Measurements from ENCODE around the gene HS6ST3.
A peak's percentile ranks its signal among the peaks of the same experiment; 100 is the strongest.
"Not testable (repeated sequence)": the region's sequence is repeated elsewhere in the genome, so short reads cannot be mapped to it uniquely, and the experiment has no call there.

The HS6ST3 gene

DNA sequence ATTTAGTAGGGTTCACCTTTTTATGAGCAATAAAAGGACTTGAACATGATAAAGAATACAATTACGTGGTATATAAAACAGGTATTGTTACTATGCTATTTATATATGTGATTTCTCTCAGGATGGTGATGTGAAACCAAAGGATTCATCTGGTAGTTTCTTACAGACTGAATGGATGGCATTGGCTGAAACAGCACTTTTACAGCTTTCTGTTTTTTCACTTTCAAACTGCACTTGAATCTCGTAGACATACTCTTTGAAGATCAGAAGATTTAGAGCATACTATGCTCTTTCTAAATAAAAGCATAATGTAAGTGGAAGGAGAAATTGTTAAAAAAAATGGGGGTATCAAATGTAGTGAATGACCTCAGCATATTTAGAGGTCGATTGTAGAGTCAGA, 354.8 kb downstream of the HS6ST3 start:
- DNase-seq (ENCODE audit: low spot score): no peak

DNA sequence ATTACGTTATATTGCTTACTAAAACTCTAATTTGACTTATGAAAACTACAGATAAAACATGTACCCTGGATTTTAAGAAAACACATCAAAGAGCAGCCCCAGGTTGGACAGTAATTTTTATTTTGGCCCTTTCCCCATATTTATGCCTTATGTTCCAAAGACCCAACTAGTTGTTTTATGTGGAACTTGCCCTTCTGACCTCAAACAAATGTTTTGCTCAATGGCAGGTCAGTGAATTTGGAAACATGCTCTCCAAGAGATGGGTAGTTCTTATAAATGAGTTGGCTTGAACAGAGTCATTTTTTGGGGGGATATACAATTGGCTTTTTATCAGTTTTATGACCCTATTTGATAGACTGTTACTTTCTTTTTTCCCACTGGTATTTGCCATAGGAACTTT, 360.0 kb downstream of the HS6ST3 start:
- DNase-seq (ENCODE audit: low spot score): no peak

DNA sequence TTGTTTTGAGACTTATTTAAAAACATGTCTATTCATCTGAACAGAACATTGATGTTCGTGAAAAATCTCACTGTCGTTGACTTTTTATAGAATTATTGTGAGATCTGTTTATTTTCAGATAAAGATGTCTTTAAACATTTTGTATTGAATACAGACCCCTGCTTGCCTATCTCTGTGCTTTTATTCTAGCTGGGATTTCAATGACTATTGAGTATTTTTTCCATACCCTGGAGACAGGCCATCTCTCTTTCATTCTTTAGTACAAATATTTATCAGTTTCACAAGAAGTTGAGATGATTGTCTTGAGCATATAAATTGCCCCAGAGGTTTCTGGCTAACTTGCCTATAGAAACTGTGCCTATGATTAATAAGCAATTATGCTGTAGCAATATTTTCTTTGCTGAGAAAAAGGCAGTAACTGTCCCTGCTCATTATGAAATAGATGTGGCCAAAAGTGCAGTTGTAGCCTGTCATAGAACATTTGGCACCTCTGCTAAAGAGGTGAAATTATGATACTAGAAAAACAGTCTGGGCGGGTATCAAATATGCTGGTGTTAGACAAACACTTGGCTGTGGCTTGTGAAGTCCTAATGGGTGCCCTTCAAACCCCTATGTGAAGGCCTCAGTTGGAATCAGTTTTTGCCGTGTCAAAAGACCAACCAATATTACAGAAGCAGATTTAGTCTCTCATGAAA, 360.6 kb downstream of the HS6ST3 start:
- no peak for DNase-seq (ENCODE audit: low spot score)

DNA sequence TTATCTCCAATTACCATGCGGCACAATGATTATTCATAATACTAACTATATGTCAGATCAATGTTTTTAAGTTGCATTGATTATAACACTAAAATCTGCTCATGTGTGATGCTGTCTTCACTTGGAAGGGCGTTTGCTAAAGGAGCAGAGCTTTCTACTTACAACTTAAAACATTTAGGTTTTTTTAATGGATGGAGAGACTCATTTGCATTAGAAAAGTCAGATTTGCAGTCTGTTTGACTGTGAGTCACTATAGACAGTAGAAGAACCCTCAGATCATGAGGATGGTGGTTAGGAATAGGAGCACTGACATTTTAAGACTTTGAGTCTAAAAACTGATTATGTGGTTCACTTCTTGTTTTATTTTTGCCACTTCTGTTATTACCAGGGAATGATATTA, 364.6 kb downstream of the HS6ST3 start:
- DNase-seq (ENCODE audit: low spot score): no peak

DNA sequence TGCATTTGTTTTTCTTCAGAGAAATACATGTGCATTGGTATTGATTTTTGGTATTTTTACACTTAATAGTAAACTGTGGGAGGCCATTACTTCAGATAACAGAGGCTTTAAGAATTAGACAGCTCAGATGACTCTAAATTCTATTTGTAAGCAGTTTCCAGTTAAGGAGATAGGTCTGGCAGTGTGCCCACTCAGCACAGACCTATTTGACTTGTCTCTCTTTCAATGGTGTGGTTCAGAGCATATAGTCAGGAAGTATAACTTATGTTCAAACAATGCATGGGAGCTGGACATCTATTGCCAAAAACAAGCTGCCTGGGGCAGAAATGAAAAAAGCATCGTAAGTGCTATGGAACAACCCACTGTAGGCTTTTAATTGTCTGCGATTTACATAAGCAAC, 370.7 kb downstream of the HS6ST3 start:
- no peak for DNase-seq (ENCODE audit: low spot score)

DNA sequence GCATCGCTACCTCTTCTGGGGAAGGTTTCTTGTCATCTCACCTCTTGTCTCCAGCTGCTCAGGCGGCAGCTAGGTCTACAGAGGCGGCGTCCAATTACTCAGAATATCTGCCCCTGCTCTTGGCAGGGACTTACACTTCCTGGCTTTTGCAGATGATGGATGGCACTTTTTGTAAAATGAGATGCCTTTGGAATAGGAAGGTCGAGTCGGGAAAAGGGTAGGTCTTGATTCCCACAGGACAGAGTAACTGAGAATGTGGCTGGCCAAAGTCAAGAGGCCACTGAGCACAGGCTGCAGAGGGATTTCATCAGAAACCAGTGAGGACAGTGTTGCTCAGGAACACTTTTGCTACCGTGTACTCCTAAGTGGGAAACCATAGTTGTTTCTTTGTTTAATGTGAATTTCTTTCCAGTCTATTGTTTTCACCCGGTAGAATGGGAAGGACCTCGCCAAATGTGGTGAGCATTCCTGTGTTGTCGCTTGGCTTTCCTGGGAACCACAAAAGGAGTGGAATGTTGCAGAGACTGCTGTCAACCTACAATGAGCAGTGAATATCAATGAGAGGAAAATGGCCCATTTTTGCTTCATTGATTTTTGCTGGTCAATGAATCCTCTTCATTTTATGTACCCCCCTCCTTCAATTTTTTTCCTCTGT, 383.7 kb downstream of the HS6ST3 start:
- no peak for DNase-seq (ENCODE audit: low spot score)

DNA sequence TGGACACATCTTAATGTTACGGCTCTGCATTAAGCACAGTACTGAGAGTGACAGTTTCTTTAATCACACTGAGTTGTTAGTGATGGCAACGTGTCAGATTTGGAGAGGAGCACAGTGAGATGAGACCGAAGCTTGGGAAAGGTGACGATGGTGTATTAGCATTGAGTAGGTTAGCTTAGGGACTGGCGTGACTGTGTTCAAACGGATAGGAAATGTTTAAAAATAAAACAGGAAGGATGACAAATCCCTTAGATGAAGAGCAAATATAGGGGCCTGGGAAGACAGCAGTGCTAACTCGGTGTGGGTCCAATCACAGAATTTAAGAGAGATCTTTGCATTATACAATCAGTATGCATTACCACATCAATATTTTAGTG, 384.3 kb downstream of the HS6ST3 start:
- no peak for DNase-seq (ENCODE audit: low spot score)

DNA sequence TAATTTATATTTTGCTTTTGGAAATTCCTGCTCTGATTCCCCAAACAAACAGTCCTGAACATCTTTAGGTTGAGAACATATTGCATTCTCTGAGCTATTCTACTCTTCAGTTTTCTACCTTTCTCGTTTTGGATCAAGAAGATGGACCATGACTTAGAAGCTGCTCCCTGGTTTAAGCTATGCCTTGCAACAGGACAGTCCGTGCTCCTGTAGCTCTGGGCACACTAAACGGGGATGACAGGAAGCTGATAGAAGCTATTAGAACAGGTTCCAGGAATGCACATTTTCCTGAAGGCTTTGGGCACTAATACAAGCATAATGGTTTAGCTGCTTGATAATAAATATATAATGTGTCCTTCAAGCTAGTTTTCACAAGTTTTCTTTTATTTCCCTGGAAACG, 385.2 kb downstream of the HS6ST3 start:
- DNase-seq (ENCODE audit: low spot score): no peak

DNA sequence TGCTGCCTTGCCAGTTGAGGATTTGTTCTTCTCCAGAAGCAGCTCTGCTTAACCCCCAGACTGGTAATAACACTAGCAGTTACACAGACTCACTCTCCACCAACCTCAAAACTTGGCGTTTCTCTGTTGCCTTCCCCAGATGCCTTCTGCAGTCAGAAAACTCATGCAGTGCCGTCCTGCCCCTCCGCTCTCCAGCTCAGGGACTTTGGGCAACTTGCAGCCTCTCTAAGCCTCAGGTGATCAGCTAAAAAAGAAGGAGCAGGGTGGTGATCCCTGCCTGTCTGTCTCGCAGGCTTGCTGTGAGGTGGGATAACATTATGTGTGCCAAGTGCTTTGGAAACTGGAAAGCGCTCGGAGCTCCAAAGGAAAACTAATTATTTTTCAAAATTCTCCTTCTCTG, 391.6 kb downstream of the HS6ST3 start:
- DNase-seq (ENCODE audit: low spot score): no peak

DNA sequence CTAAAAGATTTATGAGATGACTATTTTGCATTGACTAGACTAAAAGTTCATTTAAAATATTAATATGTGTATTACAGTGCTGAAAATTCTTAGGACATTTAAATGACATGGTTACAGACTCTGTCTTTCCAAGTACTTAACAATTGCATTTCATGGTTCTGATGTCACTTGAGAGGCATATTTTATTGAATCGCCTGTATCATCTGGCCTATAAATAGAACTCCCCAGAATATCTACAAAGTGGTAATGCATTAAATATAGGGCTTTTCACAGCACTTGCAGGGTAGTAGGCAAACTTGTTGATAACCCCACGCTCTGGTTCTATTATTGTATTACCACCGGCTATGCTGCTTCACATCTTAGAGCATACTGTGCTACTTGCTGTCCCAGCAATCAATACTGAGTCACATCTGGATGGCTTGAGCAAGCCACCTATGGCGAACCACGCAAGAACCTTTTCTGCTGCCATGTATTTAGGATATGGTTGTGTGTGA, 400.6 kb downstream of the HS6ST3 start:
- DNase-seq (ENCODE audit: low spot score): no peak

DNA sequence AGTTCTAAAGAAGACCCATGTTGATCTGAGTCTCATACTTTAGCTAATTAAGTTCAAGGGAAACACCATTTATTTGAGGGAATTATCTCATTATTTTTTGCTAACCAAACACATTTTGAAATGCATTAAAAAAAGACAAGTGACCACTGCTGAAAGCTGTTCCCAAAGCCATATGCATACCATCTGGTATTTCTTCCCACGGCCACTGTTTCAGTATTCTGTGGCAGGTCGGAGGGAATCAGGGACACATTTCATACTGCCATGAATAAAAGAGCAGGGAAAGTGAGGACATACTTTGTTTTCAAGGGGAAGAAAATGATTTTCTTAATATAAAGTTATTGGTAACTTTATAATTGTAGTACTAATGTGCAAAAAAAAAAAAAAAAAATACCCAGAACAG, 401.2 kb downstream of the HS6ST3 start:
- no peak for DNase-seq (ENCODE audit: low spot score)

DNA sequence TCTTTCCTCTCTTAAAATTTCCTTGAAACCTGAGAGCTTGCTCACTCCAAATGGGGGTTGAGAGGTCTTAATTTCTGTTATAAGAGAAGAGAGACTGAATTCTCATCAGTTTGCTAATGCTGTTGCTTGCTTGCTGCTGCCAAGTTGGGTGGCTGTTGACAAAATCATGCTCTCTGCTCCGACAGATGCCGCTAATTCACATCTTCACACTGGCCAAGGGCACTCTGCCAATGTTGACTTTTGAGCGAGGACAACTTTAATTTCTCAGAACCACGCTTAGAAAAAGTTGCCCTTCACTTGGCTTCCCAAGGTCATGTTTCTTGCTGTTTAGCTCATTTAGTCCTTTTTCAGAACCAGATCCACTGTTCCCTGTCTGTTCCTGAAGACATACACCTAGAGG, 402.9 kb downstream of the HS6ST3 start:
- DNase-seq (ENCODE audit: low spot score): no peak

DNA sequence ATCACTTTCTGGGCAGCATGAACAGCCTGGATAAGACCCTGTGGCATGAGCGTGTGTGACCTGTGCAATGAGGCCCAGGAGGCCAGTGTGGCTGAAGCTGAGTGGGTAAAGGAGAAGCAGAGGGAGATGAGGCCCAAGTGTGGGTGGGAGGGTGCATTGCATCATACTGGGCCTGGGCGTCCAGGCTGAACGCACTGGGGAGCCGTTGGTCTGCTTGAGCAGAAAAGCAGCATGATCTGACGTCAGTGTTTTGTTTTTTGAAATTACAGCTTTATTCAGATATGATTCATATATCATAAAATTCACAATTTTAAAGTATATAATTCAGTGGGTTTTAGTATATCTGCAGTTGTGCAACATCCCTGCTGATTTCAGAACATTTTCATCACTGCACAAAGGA, 409.7 kb downstream of the HS6ST3 start:
- no peak for DNase-seq (ENCODE audit: low spot score)

DNA sequence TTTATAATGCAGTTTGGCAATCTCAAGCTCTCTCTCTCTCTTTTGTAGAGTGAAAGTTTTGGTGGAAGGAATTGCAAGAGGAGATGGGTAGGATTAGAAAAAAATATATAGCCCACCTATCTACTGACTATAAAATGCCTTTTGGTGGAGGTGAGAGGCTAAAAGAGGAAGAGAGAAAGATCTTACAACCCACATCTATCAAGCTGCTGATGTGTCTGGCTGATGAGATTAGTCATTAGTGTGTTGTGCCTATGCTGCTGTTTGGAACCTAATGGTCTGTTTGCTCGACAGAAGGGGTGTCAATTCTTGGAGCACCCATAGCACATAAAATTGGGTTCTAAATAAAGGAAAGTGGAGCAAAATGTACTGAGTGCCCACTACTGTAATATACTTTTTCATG, 411.0 kb downstream of the HS6ST3 start:
- no peak for DNase-seq (ENCODE audit: low spot score)

DNA sequence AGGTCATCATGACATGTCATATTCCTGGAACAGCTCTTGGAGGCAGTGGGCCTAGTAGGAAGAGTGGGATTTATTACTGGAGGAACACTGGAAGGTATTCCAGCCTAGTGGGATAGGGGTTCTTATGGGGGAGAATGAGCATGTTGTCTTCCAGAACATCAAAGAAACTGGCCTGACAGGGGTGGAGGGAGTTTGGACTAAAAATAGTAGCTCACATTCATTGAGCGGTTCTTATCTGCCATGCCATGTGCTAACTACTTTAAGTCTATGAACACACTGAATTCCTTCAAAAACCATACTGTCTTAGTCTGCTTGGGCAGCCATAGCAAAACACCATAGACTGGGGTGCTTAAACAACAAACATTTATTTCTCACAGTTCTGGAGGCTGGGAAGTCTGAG, 413.6 kb downstream of the HS6ST3 start:
- DNase-seq (ENCODE audit: low spot score): no peak

DNA sequence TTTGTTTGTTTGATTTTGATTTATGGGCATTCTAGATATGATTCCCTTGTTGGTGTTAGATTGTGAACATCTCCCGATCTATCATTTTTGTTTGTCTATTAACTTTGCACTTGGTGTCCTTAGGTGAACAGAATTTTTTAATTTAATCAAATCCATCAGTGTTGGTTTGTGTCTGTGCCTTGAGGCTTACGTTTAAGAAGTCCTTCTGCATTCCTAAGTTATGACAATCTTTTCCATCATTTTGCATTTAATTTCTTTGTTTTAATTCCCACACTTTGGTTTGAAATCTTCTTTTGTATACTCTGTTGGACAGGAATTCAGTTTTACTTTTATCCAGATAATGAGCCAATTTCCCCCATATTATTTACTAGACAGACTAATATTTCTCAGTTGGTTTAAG, 421.7 kb downstream of the HS6ST3 start:
- DNase-seq (ENCODE audit: low spot score): no peak

DNA sequence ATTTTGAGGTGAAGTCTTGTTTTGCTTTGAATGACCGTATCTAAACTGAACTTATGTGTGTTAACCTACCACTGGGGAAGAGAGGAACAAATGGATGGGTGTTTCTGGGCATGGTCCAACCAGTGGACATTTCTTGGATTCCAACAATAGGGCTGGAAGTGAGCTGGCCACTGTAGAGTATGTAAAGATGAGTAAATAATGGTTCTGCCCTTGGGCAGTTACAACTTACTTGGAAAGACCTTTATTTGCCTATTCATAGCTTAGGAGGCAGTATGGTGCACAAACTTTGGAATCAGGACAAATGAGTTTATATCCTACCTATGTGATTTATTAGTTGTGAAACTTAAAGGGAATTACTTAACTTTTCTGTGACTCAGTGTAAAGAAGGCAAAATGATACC, 429.5 kb downstream of the HS6ST3 start:
- no peak for DNase-seq (ENCODE audit: low spot score)

DNA sequence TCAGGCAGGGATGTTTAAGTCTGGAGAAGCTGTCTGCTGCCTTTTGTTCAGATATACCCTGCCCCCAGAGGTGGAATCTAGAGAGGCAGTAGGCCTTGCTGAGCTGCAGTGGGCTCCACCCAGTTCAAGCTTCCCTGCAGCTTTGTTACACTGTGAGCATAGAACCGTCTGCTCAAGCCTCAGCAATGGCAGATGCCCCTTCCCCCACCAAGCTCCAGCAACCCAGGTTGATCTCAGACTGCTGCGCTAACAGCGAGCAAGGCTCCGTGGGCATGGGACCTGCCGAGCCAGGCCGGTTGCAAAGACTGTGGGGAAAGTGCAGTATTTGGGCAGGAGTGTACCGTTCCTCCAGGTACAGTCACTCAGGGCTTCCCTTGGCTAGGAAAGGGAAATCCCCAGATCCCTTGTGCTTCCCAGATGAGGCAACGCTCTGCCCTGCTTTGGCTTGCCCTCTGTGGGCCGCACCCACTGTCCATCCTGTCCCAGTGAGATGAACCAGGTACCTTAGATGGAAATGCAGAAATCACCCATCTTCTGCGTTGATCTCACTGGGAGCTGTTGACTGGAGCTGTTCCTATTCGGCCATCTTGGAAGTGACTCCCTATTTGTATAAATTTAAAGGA, 434.6 kb downstream of the HS6ST3 start:
- DNase-seq (ENCODE audit: low spot score): not testable (repeated sequence)

DNA sequence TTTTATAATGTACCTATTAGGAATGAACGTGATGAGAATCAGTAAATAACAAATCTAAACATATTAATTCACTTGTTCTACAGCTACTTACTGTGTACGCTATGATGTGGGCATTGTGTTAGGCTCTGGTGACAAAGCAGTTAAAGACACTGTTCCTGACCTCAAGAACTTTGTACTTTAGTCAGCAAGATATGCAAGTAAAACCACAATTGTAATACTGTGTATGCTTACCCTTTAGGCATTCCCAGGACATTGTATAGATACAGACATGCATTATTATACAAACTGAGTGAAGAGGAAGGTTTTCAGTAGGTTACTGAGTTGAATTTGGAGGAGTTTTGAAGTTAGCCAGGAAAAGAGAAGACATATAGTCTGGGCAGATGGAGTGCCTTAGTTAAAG, 435.8 kb downstream of the HS6ST3 start:
- peak; percentile 0 for DNase-seq (ENCODE audit: low spot score)

DNA sequence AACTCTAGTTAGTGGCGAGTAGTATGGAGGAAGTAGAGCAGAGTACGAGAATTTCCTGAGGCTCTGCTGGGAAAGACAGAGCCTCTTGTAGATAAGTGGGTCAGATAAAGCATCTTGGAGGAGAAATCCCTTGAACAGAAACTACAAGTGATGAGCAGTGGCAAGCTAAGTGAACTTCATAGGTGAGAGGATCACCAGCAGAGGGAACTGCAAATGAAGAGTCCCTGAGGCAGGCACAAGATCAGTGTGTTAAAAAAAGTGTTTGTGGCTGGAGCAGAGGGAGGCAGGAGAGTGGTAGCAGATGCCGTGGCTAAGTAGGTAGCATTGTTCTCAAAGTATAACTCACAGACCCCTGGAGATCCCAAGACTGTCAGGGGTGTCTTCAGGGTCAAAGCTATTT, 437.6 kb downstream of the HS6ST3 start:
- DNase-seq (ENCODE audit: low spot score): no peak

DNA sequence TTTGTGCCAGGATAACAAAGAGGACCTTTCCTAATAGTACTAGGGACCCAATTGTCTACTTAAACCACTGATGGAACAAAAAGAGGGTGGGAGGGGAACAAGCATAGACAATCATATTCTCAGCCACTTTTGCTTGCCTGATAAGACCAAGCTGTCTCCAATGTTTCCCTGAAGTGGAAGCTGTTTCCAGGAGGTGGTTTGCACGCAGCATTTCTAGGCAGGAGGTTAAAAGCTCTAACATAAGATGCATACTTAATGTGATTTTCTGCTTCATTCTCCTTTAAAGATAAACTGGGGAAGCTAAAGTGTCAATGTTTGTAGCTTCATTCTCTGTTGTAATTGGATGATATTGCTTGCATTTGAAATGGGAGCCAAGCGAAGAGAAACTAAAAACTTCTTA, 442.9 kb downstream of the HS6ST3 start:
- DNase-seq (ENCODE audit: low spot score): no peak

DNA sequence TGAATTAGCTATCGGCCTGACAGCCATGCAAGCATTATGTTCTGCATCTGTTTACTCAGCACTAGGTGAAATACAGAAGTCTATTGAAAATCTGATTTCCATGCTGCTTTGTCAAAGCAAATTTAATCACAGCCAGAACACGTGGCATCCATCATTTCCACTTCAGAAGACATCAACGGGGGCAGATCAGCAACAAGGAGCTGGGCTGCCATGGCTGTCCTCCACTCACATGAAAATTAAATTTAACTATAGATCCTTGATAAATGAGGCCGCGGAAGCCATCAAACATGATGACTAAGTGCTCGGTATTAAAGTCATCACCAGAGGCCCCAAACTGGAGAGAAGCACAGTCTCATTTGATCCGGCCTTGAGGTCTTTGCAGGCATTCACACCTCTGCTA, 443.5 kb downstream of the HS6ST3 start:
- DNase-seq (ENCODE audit: low spot score): no peak

DNA sequence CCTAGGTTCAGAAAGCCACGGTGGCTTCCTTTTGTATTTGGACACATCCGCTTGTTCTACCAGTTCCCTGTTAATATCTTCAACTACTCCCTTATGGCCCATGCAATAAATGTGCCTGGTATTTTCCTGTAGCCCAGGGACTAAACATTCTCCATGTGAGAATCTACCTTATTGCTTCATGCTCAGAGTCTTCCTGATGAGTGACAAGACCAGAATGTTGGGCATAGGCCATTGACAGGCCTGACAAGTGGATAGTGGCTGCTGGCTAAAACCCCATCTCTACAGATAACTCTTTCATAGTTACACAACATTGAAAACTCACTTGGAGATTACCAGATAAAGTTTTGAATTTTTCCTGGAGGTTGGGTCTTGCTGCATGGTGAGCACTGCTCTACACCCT, 449.9 kb downstream of the HS6ST3 start:
- DNase-seq (ENCODE audit: low spot score): no peak

DNA sequence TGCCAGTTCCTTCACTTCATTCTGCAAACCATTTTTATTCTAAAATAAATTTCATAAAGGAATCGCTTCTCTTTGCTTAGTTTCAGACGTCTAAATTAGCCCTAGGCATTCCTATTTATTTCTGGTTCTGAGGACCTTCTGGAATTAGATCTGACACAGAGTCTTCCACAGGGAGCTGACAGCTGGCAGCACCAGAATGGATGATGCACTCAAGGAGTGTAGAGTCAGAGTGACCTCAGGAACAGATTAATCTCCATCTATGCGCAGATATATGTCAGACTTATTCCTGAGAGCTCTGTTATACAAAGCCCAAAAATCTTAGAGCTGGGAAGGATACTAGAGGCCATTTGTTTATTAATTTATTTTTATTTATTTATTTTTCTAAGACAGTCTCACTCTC, 450.8 kb downstream of the HS6ST3 start:
- no peak for DNase-seq (ENCODE audit: low spot score)
